Measurements from ENCODE around the gene DDA1. TPM values are rescaled to one million over a fixed set of nuclear protein-coding genes. Genes with fewer than 3 reads are reported as not detected.
"Not testable (repeated sequence)": the region's sequence is repeated elsewhere in the genome, so short reads cannot be mapped to it uniquely, and the experiment has no call there.

Gene DDA1
- polyA plus RNA-seq (2013, experiment 1 of 2; ENCODE audit: insufficient read length) = 107 TPM
- 73.7 TPM for polyA plus RNA-seq (2013, experiment 2 of 2; ENCODE audit: insufficient read length)

- peak; percentile 100 for DNase-seq
These were observed at the start of gene DDA1 for GRCh38 chr19:17309198-17309964. Gene DDA1, plus strand, starts transcription at chr19:17309563. Its CDS starts 92 bp downstream, at chr19:17309655.

- no peak for DNase-seq
These were observed 49.4 kb upstream of the DDA1 start for GRCh38 chr19:17259934-17260333.

- DNase-seq = peak; percentile 64
These were observed 48.5 kb upstream of the DDA1 start for GRCh38 chr19:17260842-17261325.

- no peak for DNase-seq
These were observed 46.8 kb upstream of the DDA1 start for GRCh38 chr19:17262557-17262956.

- no peak for DNase-seq
These were observed 45.4 kb upstream of the DDA1 start for GRCh38 chr19:17263712-17264640.

GRCh38 chr19:17264641-17264979, 44.8 kb upstream of the DDA1 start, which contains the start of gene USHBP1:
Gene USHBP1, minus strand, starts transcription at chr19:17264745. Its CDS starts 446 bp downstream, at chr19:17264299.
- no peak for DNase-seq

GRCh38 chr19:17266026-17266425, 43.3 kb upstream of the DDA1 start:
- no peak for DNase-seq

- no peak for DNase-seq
These were observed 42.8 kb upstream of the DDA1 start for GRCh38 chr19:17266589-17266974.

GRCh38 chr19:17266975-17267788, 42.2 kb upstream of the DDA1 start, which contains the start of gene BABAM1:
Gene BABAM1, plus strand, starts transcription at chr19:17267443. Its CDS starts 1,364 bp downstream, at chr19:17268807.
- DNase-seq = peak; percentile 99

GRCh38 chr19:17268754-17269153, 40.6 kb upstream of the DDA1 start:
- DNase-seq = no peak

GRCh38 chr19:17274892-17275291, 34.5 kb upstream of the DDA1 start:
- DNase-seq = not testable (repeated sequence)

- no peak for DNase-seq
These were observed 33.8 kb upstream of the DDA1 start for GRCh38 chr19:17275441-17276175.

- no peak for DNase-seq
These were observed 29.9 kb upstream of the DDA1 start for GRCh38 chr19:17279436-17279835.

- no peak for DNase-seq
These were observed 27.7 kb upstream of the DDA1 start, which contains the start of gene ANKLE1 for GRCh38 chr19:17281391-17282304. Gene ANKLE1, plus strand, starts transcription at chr19:17281901. Its CDS starts 20 bp downstream, at chr19:17281921.

- peak; percentile 77 for DNase-seq
These were observed 26.8 kb upstream of the DDA1 start for GRCh38 chr19:17282488-17283125.

- DNase-seq = no peak
These were observed 25.8 kb upstream of the DDA1 start for GRCh38 chr19:17283504-17283996.

- no peak for DNase-seq
These were observed 23.8 kb upstream of the DDA1 start for GRCh38 chr19:17285415-17286135.

GRCh38 chr19:17286263-17286662, 23.1 kb upstream of the DDA1 start:
- DNase-seq = no peak

- no peak for DNase-seq
These were observed 22.6 kb upstream of the DDA1 start for GRCh38 chr19:17286752-17287151.

Measured in fibroblast of skin of back (primary cell).